GM06990 (cell line): Measurements from ENCODE around the gene COA7.

Source experiments
- DNase-seq: peaks from one replicate; pipeline ENCODE4 v3.0.0-alpha.2; 2011; ENCODE audit not compliant: insufficient read length; ENCODE audit errors: extremely low read depth
- H3K27me3 ChIP-seq: replicated peaks from 2 replicates; pipeline ENCODE4 v1.6.0; 2011; ENCODE audit warnings: low read length; ENCODE audit not compliant: control insufficient read depth, insufficient read depth
- H3K36me3 ChIP-seq: 2 replicates; pipeline ENCODE4 v1.5.1; 2011; ENCODE audit warnings: low read length; ENCODE audit not compliant: control insufficient read depth, insufficient read depth
- H3K4me3 ChIP-seq: replicated peaks from 2 replicates; pipeline ENCODE4 v1.5.1; 2011; ENCODE audit warnings: low read depth, mild to moderate bottlenecking, control low read depth, low read length
- TF ChIP-seq, protein P1 (sequence below): IDR thresholded peaks from 2 replicates; pipeline ENCODE4 v1.5.1; 2011; ENCODE audit warnings: low read length, control low read depth, mild to moderate bottlenecking, inconsistent platforms; ENCODE audit not compliant: insufficient read depth, poor library complexity, severe bottlenecking

COA7 gene

GRCh38 chr1:52684545-52684944 lies 13.6 kb downstream of the COA7 start:
- H3K36me3 ChIP-seq, result peaks cover 5% of the 10 kb centered on the region
- DNase-seq, result no peak
- TF ChIP-seq, protein P1, sequence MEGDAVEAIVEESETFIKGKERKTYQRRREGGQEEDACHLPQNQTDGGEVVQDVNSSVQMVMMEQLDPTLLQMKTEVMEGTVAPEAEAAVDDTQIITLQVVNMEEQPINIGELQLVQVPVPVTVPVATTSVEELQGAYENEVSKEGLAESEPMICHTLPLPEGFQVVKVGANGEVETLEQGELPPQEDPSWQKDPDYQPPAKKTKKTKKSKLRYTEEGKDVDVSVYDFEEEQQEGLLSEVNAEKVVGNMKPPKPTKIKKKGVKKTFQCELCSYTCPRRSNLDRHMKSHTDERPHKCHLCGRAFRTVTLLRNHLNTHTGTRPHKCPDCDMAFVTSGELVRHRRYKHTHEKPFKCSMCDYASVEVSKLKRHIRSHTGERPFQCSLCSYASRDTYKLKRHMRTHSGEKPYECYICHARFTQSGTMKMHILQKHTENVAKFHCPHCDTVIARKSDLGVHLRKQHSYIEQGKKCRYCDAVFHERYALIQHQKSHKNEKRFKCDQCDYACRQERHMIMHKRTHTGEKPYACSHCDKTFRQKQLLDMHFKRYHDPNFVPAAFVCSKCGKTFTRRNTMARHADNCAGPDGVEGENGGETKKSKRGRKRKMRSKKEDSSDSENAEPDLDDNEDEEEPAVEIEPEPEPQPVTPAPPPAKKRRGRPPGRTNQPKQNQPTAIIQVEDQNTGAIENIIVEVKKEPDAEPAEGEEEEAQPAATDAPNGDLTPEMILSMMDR, result no peak

GRCh38 chr1:52683367-52683940 lies 14.7 kb downstream of the COA7 start:
- Histone ChIP-seq H3K36me3 (peaks cover 5% of the 10 kb centered on the region), H3K4me3 (no peak overlapping the region), H3K27me3 (no peaks in the 10 kb centered on the region)
- no peak for DNase-seq
- TF ChIP-seq, protein P1, result no peak

More at GRCh38 chr1:52684545-52684944, 13.6 kb downstream of the COA7 start:
- H3K4me3 ChIP-seq, result no peak overlapping the region
- no peaks in the 10 kb centered on the region for H3K27me3 ChIP-seq

GRCh38 chr1:52681136-52681535 lies 17.0 kb downstream of the COA7 start:
- H3K4me3 ChIP-seq, result no peak overlapping the region
- no peak for DNase-seq
- H3K27me3 ChIP-seq, result no peaks in the 10 kb centered on the region
- no peaks in the 10 kb centered on the region for H3K36me3 ChIP-seq
- TF ChIP-seq, protein P1, result no peak

DNA sequence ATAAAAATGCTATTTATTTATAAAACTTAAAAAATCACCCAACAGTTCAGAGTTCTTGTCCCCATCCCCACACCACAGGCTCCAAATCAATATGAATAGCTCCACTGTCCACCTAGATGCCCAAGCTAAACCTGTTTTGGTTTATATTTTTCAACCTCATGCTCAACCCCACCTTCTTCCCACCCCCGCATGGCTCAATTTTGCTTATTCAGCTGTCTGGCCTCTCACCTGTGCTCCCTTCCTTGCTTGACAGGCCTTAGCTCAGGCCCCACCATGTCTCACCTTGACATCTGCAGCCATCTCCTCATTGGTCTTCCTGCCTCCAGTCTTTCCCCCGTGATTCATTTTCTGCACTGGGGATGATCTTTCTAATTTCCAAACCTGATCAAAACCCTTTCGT lies 17.8 kb downstream of the COA7 start:
- H3K4me3 ChIP-seq, result no peak overlapping the region
- TF ChIP-seq, protein P1, result no peak
- H3K36me3 ChIP-seq, result no peaks in the 10 kb centered on the region
- H3K27me3 ChIP-seq, result no peaks in the 10 kb centered on the region
- no peak for DNase-seq

DNA sequence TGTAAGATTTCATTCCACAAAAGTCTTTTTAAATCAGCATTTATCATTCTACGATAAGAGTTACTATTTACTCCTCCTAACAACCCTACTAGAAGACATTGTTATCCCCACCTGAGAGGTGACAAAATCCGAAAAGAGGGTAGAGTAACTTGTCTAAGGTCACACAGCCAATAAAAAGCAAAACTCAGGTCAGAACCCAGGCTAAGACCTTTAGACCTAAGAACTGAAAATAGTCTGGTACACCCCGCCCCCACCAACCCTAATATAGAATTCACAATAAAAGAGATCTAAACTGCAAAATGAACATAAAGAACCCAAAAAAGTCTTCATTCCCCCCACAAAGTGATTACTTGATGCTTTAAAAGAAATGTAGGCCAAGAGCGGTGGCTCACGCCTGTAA lies 18.6 kb downstream of the COA7 start:
- Histone ChIP-seq H3K27me3 (no peaks in the 10 kb centered on the region), H3K36me3 (no peaks in the 10 kb centered on the region), H3K4me3 (no peak overlapping the region)
- no peak for DNase-seq
- TF ChIP-seq, protein P1, result no peak

GRCh38 chr1:52679048-52679447 lies 19.1 kb downstream of the COA7 start:
- no peak for DNase-seq
- H3K27me3 ChIP-seq, result no peaks in the 10 kb centered on the region
- TF ChIP-seq, protein P1, result no peak
- H3K36me3 ChIP-seq, result no peaks in the 10 kb centered on the region
- no peak overlapping the region for H3K4me3 ChIP-seq
